Fibroblast of villous mesenchyme (primary cell): Measurements from ENCODE around the gene ENAH. TPM values are rescaled to one million over a fixed set of nuclear protein-coding genes. Genes with fewer than 3 reads are reported as not detected.

ENCODE experiments used
- DNase-seq: peaks from one replicate; pipeline ENCODE4 v3.0.0-alpha.2; 2010; ENCODE audit warnings: low read depth
- H3K4me3 ChIP-seq: 2 replicates; pipeline ENCODE4 v1.5.1; 2011; ENCODE audit warnings: low read depth, mild to moderate bottlenecking, low read length
- CTCF ChIP-seq: IDR thresholded peaks from 2 replicates; pipeline ENCODE4 v1.5.1; 2012; ENCODE audit warnings: low read depth, mild to moderate bottlenecking, low read length; ENCODE audit not compliant: insufficient read depth
- total RNA-seq: library from RNA; depleted of rRNA; stranded (reverse); fragments of >200 nt; gene quantifications from 2 replicates; pipeline ENCODE4 v1.2.3, GENCODE V29; 2012

ENAH gene
- total RNA-seq, 1 donor = 135 TPM

- no peak for DNase-seq
- TF ChIP-seq CTCF = no peak
- no peak overlapping the region for H3K4me3 ChIP-seq
Observed at GRCh38 chr1:225469051-225469450, 183.9 kb downstream of the ENAH start.

GRCh38 chr1:225468270-225469020, 184.5 kb downstream of the ENAH start:
- H3K4me3 ChIP-seq = no peak overlapping the region
- DNase-seq = no peak
- no peak for TF ChIP-seq CTCF

GRCh38 chr1:225467193-225468020, 185.5 kb downstream of the ENAH start:
- H3K4me3 ChIP-seq = no peak overlapping the region
- peak; percentile 48 for DNase-seq
- no peak for TF ChIP-seq CTCF

GRCh38 chr1:225466848-225467192, 186.1 kb downstream of the ENAH start:
- no peak overlapping the region for H3K4me3 ChIP-seq
- DNase-seq = no peak
- TF ChIP-seq CTCF = no peak

- no peak for DNase-seq
- TF ChIP-seq CTCF = no peak
Observed at GRCh38 chr1:225465793-225466517, 187.0 kb downstream of the ENAH start.

GRCh38 chr1:225464851-225465792, 187.8 kb downstream of the ENAH start:
- no peak overlapping the region for H3K4me3 ChIP-seq
- TF ChIP-seq CTCF = no peak
- DNase-seq = no peak

More at GRCh38 chr1:225465793-225466517, 187.0 kb downstream of the ENAH start:
- no peak overlapping the region for H3K4me3 ChIP-seq
